Activated CD4-positive, alpha-beta T cell treated with anti-CD3 and anti-CD28 coated beads for 24 hours (primary cell): ENCODE measurements around the gene PLXNA4.

Source experiments
- DNase-seq, 2 donors: peaks; one replicate each; pipeline ENCODE4 v3.0.0-alpha.2; 2020; ENCODE audit warnings: low read depth in 2 of 2

PLXNA4 gene

GRCh38 chr7:132359743-132360142 lies 216.5 kb downstream of the PLXNA4 start:
- DNase-seq = no peak

GRCh38 chr7:132355048-132355447 lies 221.2 kb downstream of the PLXNA4 start:
- DNase-seq = no peak

GRCh38 chr7:132354527-132354926 lies 221.7 kb downstream of the PLXNA4 start:
- no peak for DNase-seq

- no peak for DNase-seq
Observed at GRCh38 chr7:132353936-132354335, 222.3 kb downstream of the PLXNA4 start.

- DNase-seq = no peak
Observed at GRCh38 chr7:132352800-132353199, 223.5 kb downstream of the PLXNA4 start.

- DNase-seq = no peak
Observed at GRCh38 chr7:132351954-132352499, 224.2 kb downstream of the PLXNA4 start.

GRCh38 chr7:132350741-132351140 lies 225.5 kb downstream of the PLXNA4 start:
- DNase-seq = no peak

- no peak for DNase-seq
Observed at GRCh38 chr7:132349075-132349474, 227.2 kb downstream of the PLXNA4 start.

GRCh38 chr7:132348341-132348740 lies 227.9 kb downstream of the PLXNA4 start:
- no peak for DNase-seq

GRCh38 chr7:132347858-132348257 lies 228.4 kb downstream of the PLXNA4 start:
- no peak for DNase-seq

- no peak for DNase-seq
Observed at GRCh38 chr7:132347123-132347522, 229.1 kb downstream of the PLXNA4 start.

- no peak for DNase-seq
Observed at GRCh38 chr7:132345543-132346129, 230.6 kb downstream of the PLXNA4 start.

GRCh38 chr7:132345030-132345429 lies 231.2 kb downstream of the PLXNA4 start:
- DNase-seq = no peak

GRCh38 chr7:132343199-132343598 lies 233.1 kb downstream of the PLXNA4 start:
- no peak for DNase-seq

- no peak for DNase-seq
Observed at GRCh38 chr7:132337450-132338080, 238.7 kb downstream of the PLXNA4 start.

GRCh38 chr7:132336797-132337196 lies 239.5 kb downstream of the PLXNA4 start:
- DNase-seq = no peak

GRCh38 chr7:132333301-132333700 lies 243.0 kb downstream of the PLXNA4 start:
- DNase-seq = no peak

- DNase-seq = no peak
Observed at GRCh38 chr7:132328760-132329159, 247.5 kb downstream of the PLXNA4 start.

GRCh38 chr7:132328047-132328620 lies 248.1 kb downstream of the PLXNA4 start:
- no peak for DNase-seq

GRCh38 chr7:132326878-132327589 lies 249.2 kb downstream of the PLXNA4 start:
- DNase-seq = no peak

- DNase-seq = no peak
Observed at GRCh38 chr7:132322970-132323369, 253.3 kb downstream of the PLXNA4 start.

GRCh38 chr7:132321387-132321786 lies 254.9 kb downstream of the PLXNA4 start:
- no peak for DNase-seq

- no peak for DNase-seq
Observed at GRCh38 chr7:132319481-132319880, 256.8 kb downstream of the PLXNA4 start.
